Raji (cell line): Measurements from ENCODE around the gene TBC1D30.

ENCODE experiments used
- POLR2A ChIP-seq: IDR thresholded peaks from 2 replicates; pipeline ENCODE4 v1.6.1; 2011; ENCODE audit warnings: low read depth, low read length, control low read depth; ENCODE audit not compliant: insufficient read depth

The TBC1D30 gene

DNA sequence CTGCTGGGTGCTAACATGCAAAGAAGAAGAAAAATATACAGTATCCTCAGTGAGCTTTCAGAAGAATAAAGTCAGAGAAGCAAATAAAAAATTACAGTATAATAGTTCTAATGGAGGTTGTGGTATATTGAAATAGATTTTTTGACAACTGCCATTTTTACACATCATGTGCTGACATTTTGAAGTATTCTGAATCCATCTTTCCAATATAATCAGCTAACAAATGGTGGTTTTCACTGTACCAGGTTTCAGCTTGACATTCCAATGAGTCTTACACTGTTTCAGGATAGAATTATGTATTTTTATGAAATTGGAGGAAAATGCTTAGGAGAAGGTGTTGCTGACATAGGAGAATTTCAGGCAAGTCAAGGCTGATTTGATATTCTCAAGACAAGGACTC is 26.3 kb upstream of the TBC1D30 start:
- no peak for TF ChIP-seq POLR2A

GRCh38 chr12:64800640-64801039 is 23.8 kb upstream of the TBC1D30 start:
- TF ChIP-seq POLR2A = no peak

GRCh38 chr12:64801381-64801780 is 23.1 kb upstream of the TBC1D30 start:
- no peak for TF ChIP-seq POLR2A

DNA sequence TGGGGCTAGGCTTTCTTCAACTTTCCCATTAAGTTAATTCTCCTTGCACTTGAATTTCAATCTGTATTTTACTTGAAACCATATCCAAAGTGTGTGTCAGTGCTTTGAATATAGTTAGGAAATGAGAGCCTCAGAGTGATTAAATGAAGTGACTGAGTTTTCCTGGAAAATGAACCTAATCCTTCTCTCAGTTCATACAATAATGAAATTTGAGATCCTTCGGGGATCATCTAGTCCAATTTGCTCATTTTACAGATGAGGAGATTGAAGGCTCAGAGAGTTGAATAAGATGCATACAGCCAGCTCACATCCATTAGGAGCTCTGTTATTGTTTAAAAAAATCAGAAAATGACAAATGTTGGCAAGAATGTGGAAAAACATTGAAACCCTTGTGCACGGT is 18.3 kb upstream of the TBC1D30 start:
- no peak for TF ChIP-seq POLR2A

GRCh38 chr12:64806593-64807460 is 17.6 kb upstream of the TBC1D30 start:
- no peak for TF ChIP-seq POLR2A

DNA sequence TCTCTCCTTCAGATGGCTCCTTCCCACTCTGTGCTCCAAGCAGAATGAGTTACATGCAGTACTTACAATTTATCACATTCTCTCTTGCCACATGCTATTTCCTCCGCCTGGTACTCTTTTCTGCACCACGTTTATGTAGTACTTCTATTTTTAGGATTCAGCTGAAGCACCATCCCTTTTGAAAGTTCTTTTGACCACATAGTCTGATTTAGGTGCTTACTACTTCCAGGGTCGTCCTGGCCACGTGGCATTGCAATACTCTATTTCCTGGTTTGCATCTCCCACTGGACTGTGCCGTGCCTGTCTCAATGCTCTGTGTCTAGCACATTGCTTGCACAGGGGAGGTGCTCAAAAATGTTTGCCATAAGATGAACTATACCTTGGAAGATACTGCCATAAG is 16.3 kb upstream of the TBC1D30 start:
- TF ChIP-seq POLR2A = no peak

DNA sequence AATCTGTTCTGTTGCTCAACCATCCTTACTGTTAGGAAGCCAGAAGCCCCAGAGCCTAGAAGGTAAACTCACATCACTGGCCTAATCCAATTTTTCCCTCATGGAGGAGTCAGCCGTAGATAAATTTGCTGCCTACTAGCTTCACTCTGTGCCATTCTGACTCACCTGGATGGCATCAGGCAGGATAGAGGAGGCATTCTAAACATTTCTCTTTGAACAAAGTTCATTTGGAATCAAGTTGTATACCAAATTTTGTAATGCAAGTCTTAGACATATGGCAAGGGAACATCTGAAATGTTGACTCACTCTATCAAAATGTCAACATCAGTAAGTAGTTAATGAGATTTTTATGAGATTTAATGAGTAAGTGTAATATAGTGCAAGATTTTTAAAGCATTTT is 13.6 kb upstream of the TBC1D30 start:
- no peak for TF ChIP-seq POLR2A

DNA sequence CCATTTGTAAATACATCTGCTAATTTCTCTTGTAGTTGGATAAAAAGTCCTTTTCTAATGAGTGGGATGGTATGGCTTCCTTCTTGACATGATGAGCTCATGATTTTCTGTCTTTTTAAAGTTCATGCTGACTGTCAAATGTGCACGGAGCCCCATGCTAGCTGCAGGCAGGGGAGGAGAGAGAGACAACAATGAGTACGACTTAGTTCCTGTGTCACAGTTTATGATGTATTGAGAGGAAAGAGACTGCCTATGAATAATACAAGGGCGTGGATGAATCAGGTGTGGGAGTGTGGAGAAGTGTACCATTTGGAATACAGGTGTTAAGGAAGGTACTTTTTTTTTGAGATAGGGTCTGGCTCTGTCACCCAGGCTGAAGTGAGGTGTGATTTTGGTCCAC is 10.7 kb upstream of the TBC1D30 start:
- TF ChIP-seq POLR2A = no peak

DNA sequence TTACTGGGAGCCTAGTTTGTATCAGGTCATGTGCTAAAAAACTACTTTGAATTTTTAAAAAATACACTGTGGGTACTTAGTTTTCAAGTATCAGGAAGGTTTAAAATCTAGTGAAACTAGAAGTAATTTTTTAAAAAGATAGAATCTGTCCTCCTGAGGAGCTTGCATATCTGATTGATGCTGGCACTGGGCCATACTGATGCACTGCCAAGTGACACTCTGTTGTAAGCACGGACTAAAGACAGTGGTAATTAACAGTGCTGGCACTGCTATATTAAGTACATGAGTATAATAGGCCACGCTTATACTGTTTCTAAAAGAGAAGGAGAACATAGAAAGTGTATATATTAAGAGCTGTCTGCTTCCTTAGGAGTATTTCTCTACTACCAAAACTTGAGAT is 10.0 kb upstream of the TBC1D30 start:
- TF ChIP-seq POLR2A = no peak

GRCh38 chr12:64819816-64820402 is 4.5 kb upstream of the TBC1D30 start:
- TF ChIP-seq POLR2A = no peak

DNA sequence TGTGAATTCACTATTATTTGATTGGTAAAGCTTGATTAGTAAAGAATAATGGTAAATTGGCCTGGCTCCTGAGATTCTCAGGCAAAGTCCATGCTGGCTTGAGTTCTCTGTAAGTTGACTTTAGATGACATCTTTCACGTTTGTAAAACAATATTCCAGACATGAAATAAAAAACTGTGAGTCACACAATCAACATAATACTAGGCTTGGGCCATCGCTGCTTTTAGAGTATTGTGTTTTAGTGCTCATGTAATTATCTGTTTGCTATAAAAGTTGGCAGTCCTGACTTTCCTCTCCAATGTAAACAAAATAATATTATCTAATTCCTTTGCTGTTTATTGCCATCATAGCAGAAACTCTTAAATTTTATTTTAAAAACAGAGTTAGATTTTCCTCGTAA is 3.9 kb upstream of the TBC1D30 start:
- TF ChIP-seq POLR2A = no peak

GRCh38 chr12:64821116-64821630 is 3.3 kb upstream of the TBC1D30 start:
- no peak for TF ChIP-seq POLR2A

GRCh38 chr12:64824130-64824499 is 332 bp upstream of the TBC1D30 start:
- no peak for TF ChIP-seq POLR2A

- TF ChIP-seq POLR2A = no peak
These were observed 935 bp downstream of the TBC1D30 start for GRCh38 chr12:64825143-64826021.

GRCh38 chr12:64826234-64826633 is 1.8 kb downstream of the TBC1D30 start:
- no peak for TF ChIP-seq POLR2A

- TF ChIP-seq POLR2A = no peak
These were observed 4.3 kb downstream of the TBC1D30 start for GRCh38 chr12:64828713-64829112.

DNA sequence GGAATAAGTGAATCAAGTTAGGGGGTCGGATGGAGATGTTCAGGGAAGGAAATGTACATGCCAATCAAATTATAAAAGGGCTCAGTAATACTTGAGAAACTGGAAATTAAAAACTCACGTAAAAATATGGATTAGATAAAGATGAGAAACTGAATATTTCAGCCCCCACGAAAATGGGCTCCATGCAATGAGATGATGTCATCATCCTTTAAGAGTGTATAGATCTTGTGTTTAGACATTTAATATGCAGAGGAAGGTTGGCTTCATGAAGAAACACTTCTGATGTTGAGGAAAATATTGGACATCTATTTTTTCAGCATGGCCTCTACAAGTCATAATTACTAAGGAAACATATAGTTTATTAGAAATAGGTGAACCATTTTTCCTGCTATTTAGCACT is 9.5 kb downstream of the TBC1D30 start:
- no peak for TF ChIP-seq POLR2A
